Gastroesophageal sphincter (tissue), 4 donors: ENCODE data around the gene FHIT. TPM values are rescaled to one million over a fixed set of nuclear protein-coding genes. Genes with fewer than 3 reads are reported as not detected.

Experiments
- ATAC-seq: fragments of 150-250 bp; one replicate; pipeline ENCODE4 v1.9.1; 2016; ENCODE audit warnings: mild to moderate bottlenecking, moderate library complexity
- H3K27ac ChIP-seq, 4 donors: fragments of 200-600 bp; sonication (generic) in 3 of 4; 1 replicate in 3 of 4; 2 replicates in 1 of 4; pipeline ENCODE4 v1.5.1; 2016 to 2019
- H3K27me3 ChIP-seq: fragments of 200-600 bp; sonication (generic); one replicate; pipeline ENCODE4 v1.5.1; 2019
- H3K36me3 ChIP-seq, 2 donors: fragments of 200-600 bp; sonication (generic); one replicate each; pipeline ENCODE4 v1.5.1; 2019; ENCODE audit warnings: control low read depth in 1 of 2
- H3K4me1 ChIP-seq, 3 donors: fragments of 200-600 bp; sonication (generic); 1 replicate in 2 of 3; 2 replicates in 1 of 3; pipeline ENCODE4 v1.5.1; 2016 to 2019; ENCODE audit warnings: control low read depth in 2 of 3
- H3K4me3 ChIP-seq, 2 donors: fragments of 200-600 bp; sonication (generic); one replicate each; pipeline ENCODE4 v1.5.1; 2019; ENCODE audit warnings: mild to moderate bottlenecking in 1 of 2, moderate library complexity in 1 of 2
- H3K9me3 ChIP-seq, 3 donors: fragments of 200-600 bp; sonication (generic); one replicate each; pipeline ENCODE4 v1.5.1; 2017 to 2019; ENCODE audit warnings: control low read depth in 2 of 3
- EP300 ChIP-seq: sonication (generic); formaldehyde crosslinking; IDR thresholded peaks from one replicate; pipeline ENCODE4 v1.6.1; 2017; ENCODE audit warnings: antibody characterized with exemption, mild to moderate bottlenecking
- POLR2A ChIP-seq, 2 donors: fragments of 450-650 bp; IDR thresholded peaks; one replicate each; pipeline ENCODE4 v1.6.1; 2017; ENCODE audit warnings: antibody characterized with exemption in 2 of 2, mild to moderate bottlenecking in 2 of 2, moderate library complexity in 1 of 2
- POLR2AphosphoS5 ChIP-seq: sonication (generic); formaldehyde crosslinking; IDR thresholded peaks from one replicate; pipeline ENCODE4 v1.6.1; 2017; ENCODE audit warnings: antibody characterized with exemption
- WGBS, 2 donors: methylation state at CpG; one replicate each; pipeline ENCODE4 v1.1.5; 2018; ENCODE audit warnings: low coverage in 1 of 2; 5-methylcytosine and 5-hydroxymethylcytosine counted together
- total RNA-seq, 4 donors: library from RNA; depleted of rRNA; stranded (reverse); fragments of >200 nt; gene quantifications; one replicate each; pipeline ENCODE4 v1.1.0, GENCODE V29; 2016
- TF ChIP-seq, protein P1 (sequence below), 4 experiments: fragments of 200-600 bp in 2 of 4; fragments of 450-650 bp in 2 of 4; sonication (generic) in 1 of 4; IDR thresholded peaks; one replicate each; pipeline ENCODE4 v1.5.1; 2017 to 2019; ENCODE audit warnings: antibody characterized with exemption in 4 of 4, mild to moderate bottlenecking in 2 of 4, moderate library complexity in 2 of 4

FHIT gene
- total RNA-seq, 4 donors from 2014 or later = 1.4 to 7.3 (median 3.9) TPM

DNA sequence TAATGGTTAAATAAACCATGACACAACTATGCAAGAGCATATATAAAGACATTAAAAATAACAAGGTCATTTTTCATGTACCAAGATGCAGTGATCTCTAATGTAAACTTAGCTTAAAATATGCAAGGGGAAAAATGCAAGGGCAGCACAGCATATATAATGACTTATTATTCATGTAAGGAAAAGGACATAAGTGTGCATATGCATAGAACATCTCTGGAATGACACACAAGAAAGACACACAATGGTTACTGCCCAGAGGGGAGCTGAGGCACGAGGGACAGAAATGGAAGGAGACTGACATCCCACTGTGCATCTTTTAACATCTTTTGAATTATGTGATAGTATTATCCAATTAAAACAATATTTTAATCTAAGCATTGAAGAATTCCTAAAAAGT lies 79.0 kb downstream of the FHIT start:
- TF ChIP-seq POLR2A (IDR thresholded peaks at IDR 0.05) (no peak), POLR2AphosphoS5 (no peak), EP300 (no peak)
- TF ChIP-seq, protein P1, sequence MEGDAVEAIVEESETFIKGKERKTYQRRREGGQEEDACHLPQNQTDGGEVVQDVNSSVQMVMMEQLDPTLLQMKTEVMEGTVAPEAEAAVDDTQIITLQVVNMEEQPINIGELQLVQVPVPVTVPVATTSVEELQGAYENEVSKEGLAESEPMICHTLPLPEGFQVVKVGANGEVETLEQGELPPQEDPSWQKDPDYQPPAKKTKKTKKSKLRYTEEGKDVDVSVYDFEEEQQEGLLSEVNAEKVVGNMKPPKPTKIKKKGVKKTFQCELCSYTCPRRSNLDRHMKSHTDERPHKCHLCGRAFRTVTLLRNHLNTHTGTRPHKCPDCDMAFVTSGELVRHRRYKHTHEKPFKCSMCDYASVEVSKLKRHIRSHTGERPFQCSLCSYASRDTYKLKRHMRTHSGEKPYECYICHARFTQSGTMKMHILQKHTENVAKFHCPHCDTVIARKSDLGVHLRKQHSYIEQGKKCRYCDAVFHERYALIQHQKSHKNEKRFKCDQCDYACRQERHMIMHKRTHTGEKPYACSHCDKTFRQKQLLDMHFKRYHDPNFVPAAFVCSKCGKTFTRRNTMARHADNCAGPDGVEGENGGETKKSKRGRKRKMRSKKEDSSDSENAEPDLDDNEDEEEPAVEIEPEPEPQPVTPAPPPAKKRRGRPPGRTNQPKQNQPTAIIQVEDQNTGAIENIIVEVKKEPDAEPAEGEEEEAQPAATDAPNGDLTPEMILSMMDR (IDR thresholded peaks at IDR 0.05) = no peak
- Histone ChIP-seq H3K27ac (no peak overlapping the region), H3K4me3 (no peak overlapping the region), H3K36me3 (no peaks in the 10 kb centered on the region), H3K9me3 (no peaks in the 10 kb centered on the region), H3K27me3 (no peaks in the 10 kb centered on the region), H3K4me1 (no peaks in the 10 kb centered on the region)
- 86% methylated on average over 1 of the region's 1 CpG for WGBS, 2 donors
- no peak for ATAC-seq

DNA sequence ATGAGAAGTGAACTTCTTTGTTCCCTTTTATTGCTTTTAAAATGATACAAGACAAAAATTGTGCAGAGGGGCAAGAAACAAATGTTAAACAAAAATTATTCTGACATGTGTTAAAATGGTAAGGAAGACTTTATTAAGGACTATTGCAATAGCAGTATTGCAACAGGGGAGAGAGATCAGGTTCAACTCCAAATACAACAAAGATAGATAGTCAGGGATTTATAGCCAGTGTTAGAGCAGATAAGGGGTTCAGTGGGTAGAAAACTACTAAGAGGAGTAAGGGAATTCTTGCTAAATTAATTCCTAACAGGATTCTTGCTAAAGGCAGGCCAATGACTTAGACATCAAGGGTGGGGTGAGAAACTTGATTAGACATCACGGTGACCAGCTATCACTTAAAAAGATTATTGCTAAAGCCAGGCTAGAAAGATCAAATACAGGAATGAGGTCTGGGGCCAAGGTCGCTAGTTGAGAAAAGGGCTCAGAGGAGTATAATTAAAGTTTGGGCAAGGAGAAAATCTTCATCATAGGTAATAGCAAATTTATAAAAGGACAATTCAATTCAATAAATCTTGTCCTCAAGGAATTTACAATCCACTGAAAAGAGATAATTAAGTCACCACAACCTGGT lies 81.5 kb downstream of the FHIT start:
- Histone ChIP-seq H3K36me3 (peaks cover 0 to 7% of the 10 kb centered on the region in 2 donors), H3K4me1 (no peaks in the 10 kb centered on the region), H3K4me3 (no peak overlapping the region), H3K27ac (no peak overlapping the region), H3K27me3 (no peaks in the 10 kb centered on the region), H3K9me3 (peaks cover 0 to 7% (median 0%) of the 10 kb centered on the region in 3 donors)
- TF ChIP-seq, protein P1 (IDR thresholded peaks at IDR 0.05) = no peak
- no peak for TF ChIP-seq POLR2A (IDR thresholded peaks at IDR 0.05)
- TF ChIP-seq POLR2AphosphoS5 = no peak
- no peak for TF ChIP-seq EP300
- WGBS, 2 donors = 91 to 92% methylated on average over 2 of the region's 2 CpGs
- no peak for ATAC-seq

DNA sequence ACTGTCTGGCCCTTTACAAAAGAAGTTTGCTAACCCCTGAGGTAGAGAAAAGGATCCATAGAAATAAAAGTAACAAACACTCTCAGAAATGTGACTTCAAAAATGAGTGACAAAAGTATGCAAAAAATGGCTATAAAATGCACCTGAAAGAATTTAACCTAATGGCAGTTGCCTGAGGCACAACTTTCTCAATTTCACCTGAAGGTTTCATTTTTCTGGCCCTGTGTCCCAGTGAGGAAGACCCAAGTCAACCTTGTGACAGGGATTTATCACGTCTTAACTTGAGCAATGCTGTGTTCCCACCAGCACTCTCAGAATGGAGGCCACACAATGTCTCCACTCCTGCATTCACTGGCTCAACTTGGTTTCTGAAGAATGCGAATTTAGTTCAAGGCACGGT lies 83.0 kb downstream of the FHIT start:
- 94 to 95% methylated on average over 3 of the region's 3 CpGs for WGBS, 2 donors
- no peak overlapping the region for H3K4me3 ChIP-seq
- peaks cover 0 to 7% (median 0%) of the 10 kb centered on the region in 3 donors for H3K9me3 ChIP-seq
- H3K27me3 ChIP-seq = no peaks in the 10 kb centered on the region
- peaks cover 0 to 7% of the 10 kb centered on the region in 2 donors for H3K36me3 ChIP-seq
- ATAC-seq = no peak
- TF ChIP-seq POLR2A (IDR thresholded peaks at IDR 0.05) = no peak
- TF ChIP-seq, protein P1 (IDR thresholded peaks at IDR 0.05) = no peak
- no peak for TF ChIP-seq EP300
- TF ChIP-seq POLR2AphosphoS5 = no peak
- no peak overlapping the region for H3K27ac ChIP-seq
- no peaks in the 10 kb centered on the region for H3K4me1 ChIP-seq

DNA sequence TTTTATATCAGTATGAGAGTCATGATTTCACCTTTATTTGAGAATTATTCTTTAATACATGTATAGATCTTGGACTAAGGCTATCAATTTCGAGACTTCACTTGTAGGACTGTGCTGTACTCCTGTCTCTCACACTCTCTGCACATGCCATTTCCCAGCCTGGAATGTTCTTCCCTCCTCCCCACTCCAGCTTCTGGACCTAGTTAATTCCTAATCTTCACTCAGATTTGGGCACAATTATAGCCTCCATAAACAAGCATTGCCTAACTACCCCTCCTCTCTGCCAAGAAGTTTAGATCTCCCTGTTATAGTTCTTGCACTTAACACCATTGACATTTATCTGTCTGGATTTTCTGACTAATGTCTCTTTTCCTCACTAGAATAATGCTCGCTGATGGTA lies 88.3 kb downstream of the FHIT start:
- TF ChIP-seq POLR2AphosphoS5 (no peak), POLR2A (IDR thresholded peaks at IDR 0.05) (no peak), EP300 (no peak)
- TF ChIP-seq, protein P1 (IDR thresholded peaks at IDR 0.05) = no peak
- Histone ChIP-seq H3K9me3 (peaks cover 0 to 7% (median 0%) of the 10 kb centered on the region in 3 donors), H3K27me3 (no peaks in the 10 kb centered on the region), H3K4me3 (no peak overlapping the region), H3K4me1 (no peaks in the 10 kb centered on the region), H3K36me3 (peaks cover 0 to 7% of the 10 kb centered on the region in 2 donors), H3K27ac (no peak overlapping the region)
- WGBS, 2 donors = 90 to 100% methylated on average over 1 to 2 of the region's 2 CpGs
- no peak for ATAC-seq

DNA sequence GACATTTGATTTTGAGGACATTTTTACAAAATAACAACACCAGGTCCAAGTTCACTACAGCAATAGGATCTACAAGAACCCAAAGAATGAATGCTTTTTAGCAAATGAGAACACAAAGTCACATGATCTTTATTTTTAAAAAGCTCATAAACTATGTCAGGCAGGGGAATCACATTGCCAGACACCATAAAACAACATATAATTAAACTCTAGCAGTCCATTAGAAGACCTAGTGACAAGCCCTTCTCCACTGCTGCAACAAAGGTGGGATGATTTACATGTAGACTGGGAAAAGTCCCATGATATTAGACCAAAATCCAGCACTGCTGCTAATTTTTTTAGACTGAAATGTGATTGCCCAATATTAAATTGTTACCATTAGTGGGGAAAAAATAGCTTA lies 92.6 kb downstream of the FHIT start:
- TF ChIP-seq EP300 (no peak), POLR2AphosphoS5 (no peak), POLR2A (IDR thresholded peaks at IDR 0.05) (no peak)
- TF ChIP-seq, protein P1 (IDR thresholded peaks at IDR 0.05) = no peak
- peaks cover 0 to 6% (median 0%) of the 10 kb centered on the region in 3 donors for H3K4me1 ChIP-seq
- H3K27ac ChIP-seq = no peak overlapping the region
- no peaks in the 10 kb centered on the region for H3K27me3 ChIP-seq
- no peaks in the 10 kb centered on the region for H3K36me3 ChIP-seq
- ATAC-seq = no peak
- H3K9me3 ChIP-seq = no peaks in the 10 kb centered on the region
- no peak overlapping the region for H3K4me3 ChIP-seq
